ENCODE measurements around the gene KLK13. TPM values are rescaled to one million over a fixed set of nuclear protein-coding genes. Genes with fewer than 3 reads are reported as not detected.

Gene KLK13
- total and polyA plus RNA-seq, 2 donors from 2014 or later = not detected

- FAIRE-seq (no peak), DNase-seq (no peak)
- Histone ChIP-seq H3K9me3 (ENCODE audit: control insufficient read depth in 2 of 3, insufficient read depth in 1 of 3, low read length in 3 of 3) (no peaks in the 10 kb centered on the region), H3K27ac (ENCODE audit: low read depth in 2 of 2, low read length in 2 of 2) (no peak overlapping the region), H3K36me3 (ENCODE audit: control insufficient read depth in 2 of 3, insufficient read depth in 3 of 3, low read length in 3 of 3) (no peaks in the 10 kb centered on the region), H3K9ac (ENCODE audit: low read length in 3 of 3) (no peak overlapping the region), H3K27me3 (ENCODE audit: control insufficient read depth, insufficient read depth, low read length) (no peaks in the 10 kb centered on the region), H3K4me1 (ENCODE audit: control insufficient read depth in 2 of 3, insufficient read depth in 2 of 3, low read depth in 1 of 3, low read length in 3 of 3) (no peaks in the 10 kb centered on the region), H3K4me3 (ENCODE audit: low read length in 3 of 3) (no peak overlapping the region)
- intact Hi-C loops (cut with DNase I) = no loop called here
- no peak for TF ChIP-seq CTCF (IDR thresholded peaks at IDR 0.05; ENCODE audit: borderline replicate concordance, extremely low read depth, insufficient read depth)
Measured at GRCh38 chr19:51025401-51025800, 39.5 kb downstream of the KLK13 start.

GRCh38 chr19:51024924-51025323, 40.0 kb downstream of the KLK13 start:
- no peaks in the 10 kb centered on the region for H3K36me3 ChIP-seq (ENCODE audit: control insufficient read depth in 2 of 3, insufficient read depth in 3 of 3, low read length in 3 of 3)
- TF ChIP-seq CTCF (IDR thresholded peaks at IDR 0.05; ENCODE audit: borderline replicate concordance, extremely low read depth, insufficient read depth) = no peak
- H3K9ac ChIP-seq (ENCODE audit: low read length in 3 of 3) = no peak overlapping the region
- H3K27me3 ChIP-seq (ENCODE audit: control insufficient read depth, insufficient read depth, low read length) = no peaks in the 10 kb centered on the region
- no peak overlapping the region for H3K4me3 ChIP-seq (ENCODE audit: low read length in 3 of 3)
- H3K9me3 ChIP-seq (ENCODE audit: control insufficient read depth in 2 of 3, insufficient read depth in 1 of 3, low read length in 3 of 3) = no peaks in the 10 kb centered on the region
- FAIRE-seq = no peak
- no peak overlapping the region for H3K27ac ChIP-seq (ENCODE audit: low read depth in 2 of 2, low read length in 2 of 2)
- DNase-seq = no peak
- no peaks in the 10 kb centered on the region for H3K4me1 ChIP-seq (ENCODE audit: control insufficient read depth in 2 of 3, insufficient read depth in 2 of 3, low read depth in 1 of 3, low read length in 3 of 3)
- intact Hi-C loops (cut with DNase I) = no loop called here

GRCh38 chr19:51023946-51024345, 40.9 kb downstream of the KLK13 start:
- Histone ChIP-seq H3K9me3 (ENCODE audit: control insufficient read depth in 2 of 3, insufficient read depth in 1 of 3, low read length in 3 of 3) (no peaks in the 10 kb centered on the region), H3K9ac (ENCODE audit: low read length in 3 of 3) (no peak overlapping the region), H3K4me3 (ENCODE audit: low read length in 3 of 3) (no peak overlapping the region), H3K27ac (ENCODE audit: low read depth in 2 of 2, low read length in 2 of 2) (no peak overlapping the region), H3K4me1 (ENCODE audit: control insufficient read depth in 2 of 3, insufficient read depth in 2 of 3, low read depth in 1 of 3, low read length in 3 of 3) (no peaks in the 10 kb centered on the region), H3K36me3 (ENCODE audit: control insufficient read depth in 2 of 3, insufficient read depth in 3 of 3, low read length in 3 of 3) (no peaks in the 10 kb centered on the region), H3K27me3 (ENCODE audit: control insufficient read depth, insufficient read depth, low read length) (no peaks in the 10 kb centered on the region)
- intact Hi-C loops (cut with DNase I) = no loop called here
- FAIRE-seq = no peak
- DNase-seq = no peak
- TF ChIP-seq CTCF (IDR thresholded peaks at IDR 0.05; ENCODE audit: borderline replicate concordance, extremely low read depth, insufficient read depth) = no peak

GRCh38 chr19:51022526-51022925, 42.4 kb downstream of the KLK13 start:
- intact Hi-C loops (cut with DNase I) = no loop called here
- FAIRE-seq (no peak), DNase-seq (no peak)
- no peak overlapping the region for H3K9ac ChIP-seq (ENCODE audit: low read length in 3 of 3)
- no peak overlapping the region for H3K27ac ChIP-seq (ENCODE audit: low read depth in 2 of 2, low read length in 2 of 2)
- no peaks in the 10 kb centered on the region for H3K4me1 ChIP-seq (ENCODE audit: control insufficient read depth in 2 of 3, insufficient read depth in 2 of 3, low read depth in 1 of 3, low read length in 3 of 3)
- peaks cover 2% of the 10 kb centered on the region for H3K27me3 ChIP-seq (ENCODE audit: control insufficient read depth, insufficient read depth, low read length)
- H3K36me3 ChIP-seq (ENCODE audit: control insufficient read depth in 2 of 3, insufficient read depth in 3 of 3, low read length in 3 of 3) = no peaks in the 10 kb centered on the region
- no peak overlapping the region for H3K4me3 ChIP-seq (ENCODE audit: low read length in 3 of 3)
- H3K9me3 ChIP-seq (ENCODE audit: control insufficient read depth in 2 of 3, insufficient read depth in 1 of 3, low read length in 3 of 3) = no peaks in the 10 kb centered on the region
- no peak for TF ChIP-seq CTCF (IDR thresholded peaks at IDR 0.05; ENCODE audit: borderline replicate concordance, extremely low read depth, insufficient read depth)

All from kidney (tissue), 14 donors.